Muscle of back (tissue), 11 donors: ENCODE results near the gene CRMP1. TPM values are rescaled to one million over a fixed set of nuclear protein-coding genes. Genes with fewer than 3 reads are reported as not detected.
A peak's percentile ranks its signal among the peaks of the same experiment; 100 is the strongest.

Source experiments
- DNase-seq, 3 donors: peaks; one replicate each; pipeline versions ENCODE4 v3.0.0 to v3.0.0-alpha.2; 2013
- polyA plus RNA-seq, 10 donors: library from polyadenylated mRNA; unstranded; fragments of 120-200 nt; gene quantifications; one replicate each; pipeline ENCODE4 v1.2.1, GENCODE V29; 2013; ENCODE audit not compliant: insufficient read length in 10 of 10

Gene CRMP1
- polyA plus RNA-seq, 10 donors: 19.4 to 33.4 (median 24.2) TPM

DNA sequence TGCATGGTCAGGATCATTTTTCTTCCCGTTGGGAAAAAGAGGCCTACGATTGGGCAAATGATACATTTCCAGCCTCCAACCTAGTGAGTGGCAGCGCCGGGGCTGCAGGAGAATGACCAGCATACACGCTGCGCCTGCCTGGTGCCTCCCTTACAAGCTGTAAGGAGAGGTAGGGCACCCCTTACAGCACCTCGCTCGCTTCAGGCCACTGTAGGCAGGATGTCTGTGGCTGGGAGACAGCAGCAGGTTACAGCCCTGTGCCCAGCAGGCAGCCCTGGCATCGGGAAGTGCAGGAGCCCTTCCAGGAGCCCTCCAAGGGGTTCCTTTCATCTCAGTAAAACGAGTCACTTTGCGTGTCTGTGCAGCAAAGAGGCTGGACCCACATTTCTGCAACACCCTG is 93.5 kb downstream of the CRMP1 start:
- no peak for DNase-seq

DNA sequence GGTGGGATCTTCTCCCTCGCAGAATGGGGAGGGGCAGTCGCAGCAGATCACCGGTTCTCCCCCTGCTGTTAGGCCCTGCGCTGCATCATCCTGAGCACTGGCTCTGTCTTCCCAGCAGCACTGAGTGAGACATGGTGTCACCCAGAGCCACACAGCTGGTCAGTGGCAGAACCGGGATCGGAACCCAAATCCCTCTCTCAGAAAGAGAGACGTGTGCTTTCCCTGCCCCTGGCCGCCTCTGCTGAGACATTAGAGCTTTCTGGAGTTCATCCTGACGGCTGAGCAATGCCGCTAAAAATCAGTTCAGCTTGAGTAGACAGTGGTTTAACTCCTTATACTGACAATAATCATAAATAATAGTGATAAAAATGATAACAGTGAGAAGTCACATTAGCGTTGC is 93.9 kb downstream of the CRMP1 start:
- DNase-seq: no peak

DNA sequence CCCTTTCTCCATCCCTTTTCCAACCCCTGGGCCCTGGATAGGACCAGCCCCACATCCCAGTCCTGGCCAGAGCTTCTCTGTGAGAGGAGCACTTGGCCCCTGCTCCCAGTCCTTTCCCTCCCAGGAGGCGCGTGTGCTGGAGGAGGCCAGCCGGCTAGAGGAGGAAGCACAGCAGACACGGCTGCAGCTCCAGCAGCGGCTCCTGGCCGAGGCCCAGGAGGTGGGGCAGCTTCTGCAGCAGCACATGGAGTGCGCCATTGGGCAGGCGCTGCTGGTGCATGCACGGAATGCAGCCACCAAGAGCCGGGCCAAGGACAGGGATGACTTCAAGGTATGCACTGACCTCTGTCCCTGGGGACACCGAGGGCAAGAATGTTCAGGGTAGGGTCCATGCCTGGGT is 94.4 kb downstream of the CRMP1 start:
- DNase-seq: peak; percentile 9 to 62 (median 38)

DNA sequence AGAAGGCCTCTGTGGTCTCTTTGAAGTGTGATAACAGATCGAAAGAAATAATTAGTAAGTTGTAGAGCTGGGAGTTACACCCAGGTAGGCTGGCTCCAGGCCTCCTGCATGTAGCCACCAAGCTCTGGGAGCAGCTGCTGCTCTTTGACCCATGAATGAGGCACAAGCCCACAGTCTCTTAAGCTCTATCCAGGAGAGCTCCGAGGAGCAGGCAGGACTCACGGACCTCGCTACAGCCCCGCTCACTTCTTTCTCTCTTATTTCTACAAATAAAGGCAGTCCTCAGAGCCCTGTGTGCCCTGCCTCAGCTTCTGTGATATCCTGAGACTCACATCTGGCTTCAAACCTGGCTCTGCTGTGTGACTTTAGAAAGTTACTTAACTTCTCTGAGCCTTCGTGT is 95.0 kb downstream of the CRMP1 start:
- DNase-seq: no peak

DNA sequence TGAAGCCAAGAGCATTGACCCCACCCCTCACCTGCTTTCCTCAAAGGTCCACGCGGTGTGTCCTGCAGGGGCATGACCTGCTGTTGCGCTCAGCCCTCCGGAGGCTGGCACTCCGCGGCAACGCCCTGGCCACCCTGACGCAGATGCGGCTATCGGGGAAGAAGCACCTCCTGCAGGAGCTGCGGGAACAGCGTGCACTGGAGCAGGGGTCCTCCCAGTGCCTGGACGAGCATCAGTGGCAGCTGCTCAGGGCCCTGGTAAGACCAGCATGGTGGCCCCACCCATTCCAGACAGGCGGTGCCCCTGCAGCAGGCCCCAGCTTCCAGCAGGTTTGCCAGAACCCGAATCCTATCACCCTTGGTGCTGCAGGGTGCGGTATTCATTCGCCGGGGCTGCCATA is 95.9 kb downstream of the CRMP1 start:
- no peak for DNase-seq

GRCh38 chr4:5795580-5795979 is 97.3 kb downstream of the CRMP1 start:
- DNase-seq: no peak

DNA sequence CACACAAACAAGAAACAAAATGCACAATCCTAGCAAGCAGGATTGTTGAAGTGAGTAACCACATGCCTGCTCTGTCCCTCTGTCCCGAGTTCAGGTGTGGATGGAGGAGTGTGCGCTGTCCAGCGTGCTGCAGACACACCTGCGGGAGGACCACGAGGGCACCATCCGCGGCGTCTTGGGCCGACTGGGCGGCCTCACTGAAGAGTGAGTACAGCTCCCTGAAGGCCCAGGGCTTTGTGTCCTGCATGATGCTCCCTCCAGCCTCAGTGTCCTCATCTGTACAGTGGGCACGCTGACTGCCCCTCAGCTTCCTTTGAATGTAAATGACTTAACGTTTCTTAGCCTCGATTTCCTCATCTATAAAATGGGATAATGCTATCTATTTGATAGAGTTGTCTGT is 99.4 kb downstream of the CRMP1 start:
- no peak for DNase-seq

GRCh38 chr4:5791654-5792053 is 101.2 kb downstream of the CRMP1 start:
- no peak for DNase-seq

GRCh38 chr4:5790546-5790857 is 102.4 kb downstream of the CRMP1 start:
- DNase-seq: no peak

DNA sequence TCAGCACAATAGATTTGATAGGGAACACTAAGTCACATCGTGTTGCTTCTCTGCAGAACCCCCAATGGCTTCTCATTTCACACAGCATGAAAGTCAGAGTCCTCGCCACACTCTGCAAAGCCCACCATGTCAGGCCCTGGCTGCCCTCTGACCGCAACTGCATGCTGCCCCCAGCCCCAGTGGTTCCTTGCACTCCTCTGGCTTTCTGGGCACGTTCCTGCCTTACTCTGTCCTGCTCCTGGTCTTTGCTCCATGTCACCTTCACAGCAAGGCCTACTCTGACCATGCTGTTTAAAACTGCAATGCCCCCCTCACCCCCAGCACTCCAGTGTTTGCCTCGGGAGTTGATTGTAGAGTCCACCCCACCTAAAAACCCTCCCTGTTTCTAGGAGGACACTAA is 103.7 kb downstream of the CRMP1 start:
- no peak for DNase-seq

- DNase-seq: no peak
Observed at GRCh38 chr4:5788144-5788543, 104.7 kb downstream of the CRMP1 start.

DNA sequence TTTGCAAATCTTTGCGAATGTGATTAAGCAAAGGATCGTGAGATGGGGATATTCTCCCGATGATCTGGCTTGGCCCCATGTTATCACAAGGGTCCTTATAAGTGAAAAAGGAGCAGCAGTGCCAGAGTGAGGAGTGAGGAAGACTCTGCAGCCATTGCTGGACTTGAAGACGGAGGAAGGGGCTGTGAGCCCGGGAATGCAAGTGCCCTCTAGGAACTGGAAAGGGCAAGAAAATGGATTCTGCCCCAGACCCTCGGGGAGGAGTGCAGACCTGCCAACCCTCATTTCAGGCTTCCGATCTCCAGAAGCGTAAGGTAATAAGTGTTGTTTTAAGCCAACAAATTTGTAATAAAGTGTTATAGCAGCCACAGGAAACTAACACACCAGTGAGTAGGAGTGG is 105.6 kb downstream of the CRMP1 start:
- DNase-seq: no peak

- no peak for DNase-seq
Observed at GRCh38 chr4:5785806-5786680, 106.8 kb downstream of the CRMP1 start.

DNA sequence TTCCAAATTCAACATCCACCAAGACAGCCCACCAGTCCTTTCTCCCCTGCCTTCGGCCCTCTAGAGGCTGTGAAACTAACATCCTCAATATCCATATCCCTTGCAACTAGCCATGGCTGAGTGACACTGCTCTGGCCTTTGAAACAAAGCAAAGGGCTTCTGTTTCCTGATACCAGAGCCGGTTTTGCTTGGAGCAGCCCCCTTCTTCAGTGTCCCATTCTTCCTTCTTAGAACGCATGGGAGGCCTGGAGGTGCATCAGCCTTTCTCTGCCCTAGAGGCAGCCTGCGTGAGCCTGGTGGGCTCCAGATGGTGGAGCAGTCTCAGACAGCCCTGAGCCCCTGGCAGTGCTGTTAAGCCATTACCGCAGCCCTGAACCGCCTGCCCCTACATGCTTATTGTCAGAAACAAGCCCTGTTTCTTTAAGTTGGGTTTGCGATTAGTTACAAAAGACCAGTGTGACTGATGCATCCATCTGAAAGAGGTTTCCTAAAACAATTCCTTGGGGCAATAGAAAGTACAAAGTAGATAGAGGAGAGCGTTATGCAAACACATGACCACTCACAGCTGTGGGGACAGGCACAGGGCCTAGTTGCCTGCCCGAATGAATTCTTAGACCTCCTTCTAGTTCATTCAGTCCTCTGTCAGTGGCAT is 107.8 kb downstream of the CRMP1 start:
- DNase-seq: no peak

DNA sequence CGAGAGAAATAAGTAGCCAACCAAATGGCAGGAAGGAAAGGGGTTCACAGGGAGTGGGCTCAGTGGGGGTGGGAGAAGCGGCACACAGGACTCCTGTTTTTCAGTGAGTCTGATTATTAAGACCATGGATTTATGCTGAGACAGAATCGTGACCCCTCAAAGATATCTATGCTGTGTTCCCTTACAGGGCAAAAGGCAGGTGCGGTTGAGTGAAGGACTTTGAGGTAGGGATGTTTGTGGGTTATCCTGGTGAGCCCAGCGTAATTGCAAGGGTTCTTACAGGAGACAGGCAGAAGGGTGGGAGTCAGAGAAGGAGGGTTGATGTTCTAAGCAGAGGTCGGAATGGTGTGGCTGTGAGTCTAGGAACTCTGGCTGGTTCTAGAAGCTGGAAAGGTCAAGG is 108.9 kb downstream of the CRMP1 start:
- no peak for DNase-seq

GRCh38 chr4:5783486-5783885 is 109.4 kb downstream of the CRMP1 start:
- DNase-seq: no peak

GRCh38 chr4:5782829-5783476 is 109.9 kb downstream of the CRMP1 start:
- DNase-seq: no peak

GRCh38 chr4:5781691-5782090 is 111.2 kb downstream of the CRMP1 start:
- DNase-seq: no peak

- no peak for DNase-seq
Observed at GRCh38 chr4:5780831-5781480, 111.9 kb downstream of the CRMP1 start.

DNA sequence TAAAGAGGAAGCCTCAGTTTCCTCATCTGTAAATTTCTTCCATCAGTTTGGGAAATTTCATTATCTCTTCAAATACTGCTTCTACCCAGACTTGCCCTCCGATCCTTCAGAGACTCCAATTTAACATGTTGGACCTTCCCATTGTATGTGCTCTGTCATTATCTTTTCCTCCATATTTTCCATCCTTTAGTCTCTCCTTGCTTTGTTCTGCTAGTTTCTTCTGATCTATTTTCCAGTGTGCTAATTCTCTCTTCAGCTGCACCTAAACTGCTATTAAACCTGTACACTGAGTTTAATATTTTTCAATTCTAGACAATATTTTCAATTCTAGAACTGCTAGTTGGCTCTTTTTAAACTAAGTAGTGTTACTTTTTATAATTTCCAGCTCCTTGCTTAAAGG is 116.4 kb downstream of the CRMP1 start:
- no peak for DNase-seq

DNA sequence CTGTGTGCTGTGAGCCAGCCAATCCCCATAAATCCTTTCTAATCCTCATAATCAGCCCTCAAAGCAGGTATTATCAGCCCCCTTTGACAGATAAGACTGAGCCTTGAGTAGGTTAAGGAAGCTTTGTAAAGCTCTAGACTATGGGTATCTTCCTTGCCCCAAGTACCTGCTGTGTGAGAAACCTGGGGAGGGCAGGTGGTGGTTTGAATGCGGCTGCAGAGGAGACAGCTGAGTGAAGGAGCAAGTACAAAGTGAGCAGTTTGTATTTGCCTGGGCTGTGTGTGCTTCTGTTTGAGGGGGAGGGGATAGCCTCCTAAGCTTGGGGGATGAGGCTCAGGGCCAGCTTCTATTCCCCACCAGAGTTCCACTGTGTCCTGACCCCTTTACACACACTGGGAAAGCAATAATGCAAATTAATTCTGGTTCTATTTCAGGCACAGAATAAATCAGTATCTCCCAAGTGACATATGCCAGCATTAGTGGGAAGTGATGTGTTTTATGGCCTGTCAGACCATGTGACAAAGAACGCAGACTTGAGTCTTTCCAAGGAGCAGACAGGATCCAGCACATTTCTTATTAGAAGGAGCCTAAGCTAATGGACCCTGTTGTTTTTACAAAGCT is 118.4 kb downstream of the CRMP1 start:
- no peak for DNase-seq

DNA sequence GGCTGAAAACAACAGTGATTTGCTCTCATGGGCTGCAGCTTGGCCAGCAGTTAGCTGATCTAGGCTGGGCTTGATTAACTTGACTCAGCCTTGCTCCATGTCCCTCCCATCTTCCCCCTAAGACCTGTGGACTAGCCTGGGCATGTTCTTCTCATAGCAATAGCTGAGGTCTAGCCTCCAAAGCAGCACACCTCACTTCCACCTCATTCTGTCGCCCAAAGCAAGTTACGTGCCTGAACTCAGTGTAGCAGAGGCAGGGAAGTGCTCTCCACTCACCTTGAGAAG is 119.7 kb downstream of the CRMP1 start:
- no peak for DNase-seq
